ENCODE results near the gene HCFC1R1.

GRCh38 chr16:3038256-3038655 lies 14.5 kb upstream of the HCFC1R1 start:
- no peak for TF ChIP-seq CTCF (IDR thresholded peaks at IDR 0.05; ENCODE audit: borderline replicate concordance, extremely low read depth, low read length, poor library complexity, severe bottlenecking)
- no peak for TF ChIP-seq EZH2 (IDR thresholded peaks at IDR 0.05; ENCODE audit: borderline replicate concordance, low read depth, low read length, severe bottlenecking)
